ENCODE data around the gene DDX31. TPM values are rescaled to one million over a fixed set of nuclear protein-coding genes. Genes with fewer than 3 reads are reported as not detected.

The DDX31 gene
- total RNA-seq, 1 experiment from 2014 or later = 26.2 TPM

DNA sequence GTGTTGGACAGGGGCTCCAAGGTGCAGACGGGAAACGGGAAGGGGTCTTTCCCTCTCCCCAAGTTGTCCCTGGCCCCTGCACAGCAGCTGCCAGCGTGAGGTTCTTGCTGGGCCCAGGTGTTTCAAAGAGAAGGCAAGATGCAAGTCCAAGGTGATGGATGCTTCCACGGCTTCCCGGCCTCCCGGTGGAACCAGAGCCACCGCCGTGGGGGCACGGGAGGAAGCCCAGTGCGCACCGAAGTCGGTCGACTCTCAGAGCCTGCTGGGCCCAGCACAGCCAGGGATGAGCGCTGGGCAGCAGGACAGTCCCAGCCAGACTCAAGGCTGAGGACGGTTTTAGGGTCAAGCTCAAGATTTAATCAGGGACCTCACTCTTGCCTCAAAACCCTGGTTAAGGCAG lies 112.6 kb downstream of the DDX31 start (continued):
- TF ChIP-seq, protein P1, sequence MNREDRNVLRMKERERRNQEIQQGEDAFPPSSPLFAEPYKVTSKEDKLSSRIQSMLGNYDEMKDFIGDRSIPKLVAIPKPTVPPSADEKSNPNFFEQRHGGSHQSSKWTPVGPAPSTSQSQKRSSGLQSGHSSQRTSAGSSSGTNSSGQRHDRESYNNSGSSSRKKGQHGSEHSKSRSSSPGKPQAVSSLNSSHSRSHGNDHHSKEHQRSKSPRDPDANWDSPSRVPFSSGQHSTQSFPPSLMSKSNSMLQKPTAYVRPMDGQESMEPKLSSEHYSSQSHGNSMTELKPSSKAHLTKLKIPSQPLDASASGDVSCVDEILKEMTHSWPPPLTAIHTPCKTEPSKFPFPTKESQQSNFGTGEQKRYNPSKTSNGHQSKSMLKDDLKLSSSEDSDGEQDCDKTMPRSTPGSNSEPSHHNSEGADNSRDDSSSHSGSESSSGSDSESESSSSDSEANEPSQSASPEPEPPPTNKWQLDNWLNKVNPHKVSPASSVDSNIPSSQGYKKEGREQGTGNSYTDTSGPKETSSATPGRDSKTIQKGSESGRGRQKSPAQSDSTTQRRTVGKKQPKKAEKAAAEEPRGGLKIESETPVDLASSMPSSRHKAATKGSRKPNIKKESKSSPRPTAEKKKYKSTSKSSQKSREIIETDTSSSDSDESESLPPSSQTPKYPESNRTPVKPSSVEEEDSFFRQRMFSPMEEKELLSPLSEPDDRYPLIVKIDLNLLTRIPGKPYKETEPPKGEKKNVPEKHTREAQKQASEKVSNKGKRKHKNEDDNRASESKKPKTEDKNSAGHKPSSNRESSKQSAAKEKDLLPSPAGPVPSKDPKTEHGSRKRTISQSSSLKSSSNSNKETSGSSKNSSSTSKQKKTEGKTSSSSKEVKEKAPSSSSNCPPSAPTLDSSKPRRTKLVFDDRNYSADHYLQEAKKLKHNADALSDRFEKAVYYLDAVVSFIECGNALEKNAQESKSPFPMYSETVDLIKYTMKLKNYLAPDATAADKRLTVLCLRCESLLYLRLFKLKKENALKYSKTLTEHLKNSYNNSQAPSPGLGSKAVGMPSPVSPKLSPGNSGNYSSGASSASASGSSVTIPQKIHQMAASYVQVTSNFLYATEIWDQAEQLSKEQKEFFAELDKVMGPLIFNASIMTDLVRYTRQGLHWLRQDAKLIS (CRISPR knock-in tag; IDR thresholded peaks at IDR 0.05; ENCODE audit: borderline replicate concordance) = no peak
- TF ChIP-seq NFATC4 (CRISPR knock-in tag; IDR thresholded peaks at IDR 0.05) (no peak), PRRX2 (CRISPR knock-in tag; IDR thresholded peaks at IDR 0.05) (no peak), ZNF317 (CRISPR knock-in tag; IDR thresholded peaks at IDR 0.05; ENCODE audit: borderline replicate concordance, low read depth) (no peak)
- TF ChIP-seq, protein P2, sequence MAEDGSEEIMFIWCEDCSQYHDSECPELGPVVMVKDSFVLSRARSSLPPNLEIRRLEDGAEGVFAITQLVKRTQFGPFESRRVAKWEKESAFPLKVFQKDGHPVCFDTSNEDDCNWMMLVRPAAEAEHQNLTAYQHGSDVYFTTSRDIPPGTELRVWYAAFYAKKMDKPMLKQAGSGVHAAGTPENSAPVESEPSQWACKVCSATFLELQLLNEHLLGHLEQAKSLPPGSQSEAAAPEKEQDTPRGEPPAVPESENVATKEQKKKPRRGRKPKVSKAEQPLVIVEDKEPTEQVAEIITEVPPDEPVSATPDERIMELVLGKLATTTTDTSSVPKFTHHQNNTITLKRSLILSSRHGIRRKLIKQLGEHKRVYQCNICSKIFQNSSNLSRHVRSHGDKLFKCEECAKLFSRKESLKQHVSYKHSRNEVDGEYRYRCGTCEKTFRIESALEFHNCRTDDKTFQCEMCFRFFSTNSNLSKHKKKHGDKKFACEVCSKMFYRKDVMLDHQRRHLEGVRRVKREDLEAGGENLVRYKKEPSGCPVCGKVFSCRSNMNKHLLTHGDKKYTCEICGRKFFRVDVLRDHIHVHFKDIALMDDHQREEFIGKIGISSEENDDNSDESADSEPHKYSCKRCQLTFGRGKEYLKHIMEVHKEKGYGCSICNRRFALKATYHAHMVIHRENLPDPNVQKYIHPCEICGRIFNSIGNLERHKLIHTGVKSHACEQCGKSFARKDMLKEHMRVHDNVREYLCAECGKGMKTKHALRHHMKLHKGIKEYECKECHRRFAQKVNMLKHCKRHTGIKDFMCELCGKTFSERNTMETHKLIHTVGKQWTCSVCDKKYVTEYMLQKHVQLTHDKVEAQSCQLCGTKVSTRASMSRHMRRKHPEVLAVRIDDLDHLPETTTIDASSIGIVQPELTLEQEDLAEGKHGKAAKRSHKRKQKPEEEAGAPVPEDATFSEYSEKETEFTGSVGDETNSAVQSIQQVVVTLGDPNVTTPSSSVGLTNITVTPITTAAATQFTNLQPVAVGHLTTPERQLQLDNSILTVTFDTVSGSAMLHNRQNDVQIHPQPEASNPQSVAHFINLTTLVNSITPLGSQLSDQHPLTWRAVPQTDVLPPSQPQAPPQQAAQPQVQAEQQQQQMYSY (CRISPR knock-in tag; IDR thresholded peaks at IDR 0.05) = no peak

DNA sequence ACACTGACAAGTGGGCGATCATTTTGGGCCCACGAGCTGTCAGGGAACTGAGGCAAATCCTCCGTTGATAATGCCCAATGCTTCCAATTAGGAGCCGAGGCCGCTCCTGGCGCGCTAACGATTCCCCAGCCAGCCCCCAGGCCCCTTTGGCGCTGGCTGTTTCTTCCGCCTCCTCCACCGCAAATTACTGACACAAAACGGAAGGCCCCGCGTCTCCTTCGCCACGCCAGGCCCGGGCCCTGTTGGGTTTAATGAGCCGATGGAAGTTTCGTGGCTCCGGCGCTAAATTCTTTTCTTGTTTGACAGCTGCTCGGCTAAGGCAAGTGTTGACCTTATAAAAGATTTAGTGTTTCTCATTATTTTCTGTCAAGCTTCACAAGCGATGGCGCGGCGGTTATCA lies 113.1 kb downstream of the DDX31 start:
- peaks cover 7% of the 10 kb centered on the region for H3K4me1 Mint-ChIP-seq
- no peak for ATAC-seq
- no peak for DNase-seq (ENCODE audit: low spot score)
- ChIA-PET POLR2A (no interaction called here), CTCF (interaction anchor here (1.3 to 1.7 kb wide), 4 partner anchors 10 to 142 kb away, joined by 3 to 8 read pairs (median 6); no protein-coding TSS in a partner anchor)
- peaks cover 9% of the 10 kb centered on the region for H3K36me3 Mint-ChIP-seq
- H3K4me3 Mint-ChIP-seq = no peak overlapping the region
- no peak overlapping the region for H3K27ac Mint-ChIP-seq
- TF ChIP-seq MXD4 (CRISPR knock-in tag; IDR thresholded peaks at IDR 0.05; ENCODE audit: borderline replicate concordance) = no peak
- TF ChIP-seq SOX15 (CRISPR knock-in tag; IDR thresholded peaks at IDR 0.05) = no peak
- no peak for TF ChIP-seq CREB1 (CRISPR knock-in tag; IDR thresholded peaks at IDR 0.05)
- no peak for TF ChIP-seq ZNF219 (CRISPR knock-in tag; IDR thresholded peaks at IDR 0.05; ENCODE audit: borderline replicate concordance)
- no peak for TF ChIP-seq ZNF317 (CRISPR knock-in tag; IDR thresholded peaks at IDR 0.05; ENCODE audit: borderline replicate concordance, low read depth)
- TF ChIP-seq, protein P3, sequence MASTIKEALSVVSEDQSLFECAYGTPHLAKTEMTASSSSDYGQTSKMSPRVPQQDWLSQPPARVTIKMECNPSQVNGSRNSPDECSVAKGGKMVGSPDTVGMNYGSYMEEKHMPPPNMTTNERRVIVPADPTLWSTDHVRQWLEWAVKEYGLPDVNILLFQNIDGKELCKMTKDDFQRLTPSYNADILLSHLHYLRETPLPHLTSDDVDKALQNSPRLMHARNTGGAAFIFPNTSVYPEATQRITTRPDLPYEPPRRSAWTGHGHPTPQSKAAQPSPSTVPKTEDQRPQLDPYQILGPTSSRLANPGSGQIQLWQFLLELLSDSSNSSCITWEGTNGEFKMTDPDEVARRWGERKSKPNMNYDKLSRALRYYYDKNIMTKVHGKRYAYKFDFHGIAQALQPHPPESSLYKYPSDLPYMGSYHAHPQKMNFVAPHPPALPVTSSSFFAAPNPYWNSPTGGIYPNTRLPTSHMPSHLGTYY (CRISPR knock-in tag; IDR thresholded peaks at IDR 0.05) = no peak
- TF ChIP-seq CBFB (CRISPR knock-in tag; IDR thresholded peaks at IDR 0.05; ENCODE audit: low read depth) = no peak
- TF ChIP-seq RORB (CRISPR knock-in tag; IDR thresholded peaks at IDR 0.05) = no peak
- TF ChIP-seq ATF1 (CRISPR knock-in tag; IDR thresholded peaks at IDR 0.05) = no peak
- TF ChIP-seq, protein P4, sequence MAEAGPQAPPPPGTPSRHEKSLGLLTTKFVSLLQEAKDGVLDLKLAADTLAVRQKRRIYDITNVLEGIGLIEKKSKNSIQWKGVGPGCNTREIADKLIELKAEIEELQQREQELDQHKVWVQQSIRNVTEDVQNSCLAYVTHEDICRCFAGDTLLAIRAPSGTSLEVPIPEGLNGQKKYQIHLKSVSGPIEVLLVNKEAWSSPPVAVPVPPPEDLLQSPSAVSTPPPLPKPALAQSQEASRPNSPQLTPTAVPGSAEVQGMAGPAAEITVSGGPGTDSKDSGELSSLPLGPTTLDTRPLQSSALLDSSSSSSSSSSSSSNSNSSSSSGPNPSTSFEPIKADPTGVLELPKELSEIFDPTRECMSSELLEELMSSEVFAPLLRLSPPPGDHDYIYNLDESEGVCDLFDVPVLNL (CRISPR knock-in tag; IDR thresholded peaks at IDR 0.05; ENCODE audit: borderline replicate concordance, low read depth) = no peak
- TF ChIP-seq, protein P5, sequence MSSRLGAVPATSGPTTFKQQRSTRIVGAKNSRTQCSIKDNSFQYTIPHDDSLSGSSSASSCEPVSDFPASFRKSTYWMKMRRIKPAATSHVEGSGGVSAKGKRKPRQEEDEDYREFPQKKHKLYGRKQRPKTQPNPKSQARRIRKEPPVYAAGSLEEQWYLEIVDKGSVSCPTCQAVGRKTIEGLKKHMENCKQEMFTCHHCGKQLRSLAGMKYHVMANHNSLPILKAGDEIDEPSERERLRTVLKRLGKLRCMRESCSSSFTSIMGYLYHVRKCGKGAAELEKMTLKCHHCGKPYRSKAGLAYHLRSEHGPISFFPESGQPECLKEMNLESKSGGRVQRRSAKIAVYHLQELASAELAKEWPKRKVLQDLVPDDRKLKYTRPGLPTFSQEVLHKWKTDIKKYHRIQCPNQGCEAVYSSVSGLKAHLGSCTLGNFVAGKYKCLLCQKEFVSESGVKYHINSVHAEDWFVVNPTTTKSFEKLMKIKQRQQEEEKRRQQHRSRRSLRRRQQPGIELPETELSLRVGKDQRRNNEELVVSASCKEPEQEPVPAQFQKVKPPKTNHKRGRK (CRISPR knock-in tag; IDR thresholded peaks at IDR 0.05; ENCODE audit: borderline replicate concordance) = no peak
- no peak for TF ChIP-seq ELF4 (CRISPR knock-in tag; IDR thresholded peaks at IDR 0.05; ENCODE audit: low read depth)
- TF ChIP-seq, protein P6, sequence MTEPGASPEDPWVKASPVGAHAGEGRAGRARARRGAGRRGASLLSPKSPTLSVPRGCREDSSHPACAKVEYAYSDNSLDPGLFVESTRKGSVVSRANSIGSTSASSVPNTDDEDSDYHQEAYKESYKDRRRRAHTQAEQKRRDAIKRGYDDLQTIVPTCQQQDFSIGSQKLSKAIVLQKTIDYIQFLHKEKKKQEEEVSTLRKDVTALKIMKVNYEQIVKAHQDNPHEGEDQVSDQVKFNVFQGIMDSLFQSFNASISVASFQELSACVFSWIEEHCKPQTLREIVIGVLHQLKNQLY (CRISPR knock-in tag; IDR thresholded peaks at IDR 0.05) = no peak
- TF ChIP-seq, protein P7, sequence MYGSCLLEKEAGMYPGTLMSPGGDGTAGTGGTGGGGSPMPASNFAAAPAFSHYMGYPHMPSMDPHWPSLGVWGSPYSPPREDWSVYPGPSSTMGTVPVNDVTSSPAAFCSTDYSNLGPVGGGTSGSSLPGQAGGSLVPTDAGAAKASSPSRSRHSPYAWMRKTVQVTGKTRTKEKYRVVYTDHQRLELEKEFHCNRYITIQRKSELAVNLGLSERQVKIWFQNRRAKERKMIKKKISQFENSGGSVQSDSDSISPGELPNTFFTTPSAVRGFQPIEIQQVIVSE (CRISPR knock-in tag; IDR thresholded peaks at IDR 0.05; ENCODE audit: borderline replicate concordance) = no peak
- TF ChIP-seq, protein P8, sequence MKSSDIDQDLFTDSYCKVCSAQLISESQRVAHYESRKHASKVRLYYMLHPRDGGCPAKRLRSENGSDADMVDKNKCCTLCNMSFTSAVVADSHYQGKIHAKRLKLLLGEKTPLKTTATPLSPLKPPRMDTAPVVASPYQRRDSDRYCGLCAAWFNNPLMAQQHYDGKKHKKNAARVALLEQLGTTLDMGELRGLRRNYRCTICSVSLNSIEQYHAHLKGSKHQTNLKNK (CRISPR knock-in tag; IDR thresholded peaks at IDR 0.05) = no peak
- no peak for TF ChIP-seq TEAD1 (CRISPR knock-in tag; IDR thresholded peaks at IDR 0.05)
- no peak for TF ChIP-seq JUN (CRISPR knock-in tag; IDR thresholded peaks at IDR 0.05)
- no peaks in the 10 kb centered on the region for H3K27me3 Mint-ChIP-seq (ENCODE audit: low read depth)
- H3K9me3 Mint-ChIP-seq = peaks cover 14% of the 10 kb centered on the region

All from WTC11 (cell line).